ENCODE measurements around the gene ENTHD1. TPM values are rescaled to one million over a fixed set of nuclear protein-coding genes. Genes with fewer than 3 reads are reported as not detected.

The ENTHD1 gene
- total RNA-seq, 4 donors from 2014 or later, result 0.42 to 3.3 (median 1.8) TPM

DNA sequence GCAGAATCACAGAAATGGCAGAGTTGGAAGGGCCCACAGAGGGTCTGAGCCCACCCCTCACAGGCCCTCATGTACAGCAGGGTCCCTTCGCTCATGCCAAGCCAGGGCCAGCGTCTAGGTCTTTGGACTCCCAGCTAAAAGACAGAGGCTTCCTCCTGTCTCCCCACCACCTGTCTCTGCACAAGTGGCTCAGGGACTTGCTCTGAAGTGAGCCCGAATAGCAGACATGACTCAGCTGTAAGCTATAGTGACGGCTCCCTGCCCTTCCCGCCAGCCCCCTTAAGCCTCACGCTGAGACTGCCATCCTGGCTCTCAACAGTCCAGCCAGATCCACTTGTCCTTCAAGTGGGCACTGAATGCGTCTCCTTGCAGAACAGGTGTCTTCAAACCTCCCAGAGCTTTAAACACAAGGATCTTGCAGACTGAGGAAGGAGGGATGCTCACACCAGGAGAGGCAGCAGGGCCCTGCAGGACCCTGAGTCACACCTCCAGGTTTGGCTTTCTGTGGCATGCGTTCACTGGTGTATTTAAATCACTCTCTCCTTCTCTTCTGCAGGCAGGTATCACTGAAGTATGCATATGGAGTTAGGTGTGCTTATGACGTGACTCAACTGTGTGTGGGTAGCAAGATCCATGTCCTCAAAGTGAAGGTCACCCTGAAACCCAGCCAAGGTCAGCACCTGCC lies 168.1 kb downstream of the ENTHD1 start:
- Histone ChIP-seq H3K4me1 (peaks cover 0 to 6% (median 0%) of the 10 kb centered on the region in 4 donors), H3K4me3 (no peak overlapping the region), H3K9me3 (no peaks in the 10 kb centered on the region), H3K27ac (no peak overlapping the region), H3K27me3 (no peaks in the 10 kb centered on the region), H3K36me3 (no peaks in the 10 kb centered on the region)
- no peak for TF ChIP-seq EP300 (IDR thresholded peaks at IDR 0.05)
- TF ChIP-seq, protein P1, sequence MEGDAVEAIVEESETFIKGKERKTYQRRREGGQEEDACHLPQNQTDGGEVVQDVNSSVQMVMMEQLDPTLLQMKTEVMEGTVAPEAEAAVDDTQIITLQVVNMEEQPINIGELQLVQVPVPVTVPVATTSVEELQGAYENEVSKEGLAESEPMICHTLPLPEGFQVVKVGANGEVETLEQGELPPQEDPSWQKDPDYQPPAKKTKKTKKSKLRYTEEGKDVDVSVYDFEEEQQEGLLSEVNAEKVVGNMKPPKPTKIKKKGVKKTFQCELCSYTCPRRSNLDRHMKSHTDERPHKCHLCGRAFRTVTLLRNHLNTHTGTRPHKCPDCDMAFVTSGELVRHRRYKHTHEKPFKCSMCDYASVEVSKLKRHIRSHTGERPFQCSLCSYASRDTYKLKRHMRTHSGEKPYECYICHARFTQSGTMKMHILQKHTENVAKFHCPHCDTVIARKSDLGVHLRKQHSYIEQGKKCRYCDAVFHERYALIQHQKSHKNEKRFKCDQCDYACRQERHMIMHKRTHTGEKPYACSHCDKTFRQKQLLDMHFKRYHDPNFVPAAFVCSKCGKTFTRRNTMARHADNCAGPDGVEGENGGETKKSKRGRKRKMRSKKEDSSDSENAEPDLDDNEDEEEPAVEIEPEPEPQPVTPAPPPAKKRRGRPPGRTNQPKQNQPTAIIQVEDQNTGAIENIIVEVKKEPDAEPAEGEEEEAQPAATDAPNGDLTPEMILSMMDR (IDR thresholded peaks at IDR 0.05), result no peak
- no peak for TF ChIP-seq POLR2A (IDR thresholded peaks at IDR 0.05)
- DNase-seq (ENCODE audit: low spot score in 2 of 2), result no peak
- WGBS, 2 donors, result 88 to 91% methylated on average over 9 of the region's 9 CpGs

DNA sequence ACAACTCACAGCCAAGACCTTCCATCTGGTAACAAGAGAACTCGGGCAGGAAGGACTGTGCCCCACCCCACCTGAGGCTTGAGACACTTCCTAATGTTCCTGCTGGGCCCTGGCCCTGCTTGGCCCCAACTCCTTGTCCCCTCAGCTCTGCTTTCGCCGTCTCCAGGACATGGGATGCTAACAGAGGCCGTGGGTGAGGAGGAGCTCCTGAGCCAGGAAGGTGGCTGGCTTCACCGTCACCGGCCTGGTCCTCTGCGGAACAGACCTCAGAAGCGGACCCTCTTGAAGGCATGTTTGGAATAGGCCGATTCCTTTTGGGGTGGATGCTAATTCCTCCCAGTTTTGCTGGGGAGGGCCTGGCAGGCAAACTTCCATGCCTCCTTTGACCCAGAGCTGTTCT lies 168.7 kb downstream of the ENTHD1 start:
- H3K27ac ChIP-seq, result no peak overlapping the region
- H3K36me3 ChIP-seq, result no peaks in the 10 kb centered on the region
- H3K4me3 ChIP-seq, result no peak overlapping the region
- DNase-seq (ENCODE audit: low spot score in 2 of 2), result no peak
- H3K9me3 ChIP-seq, result no peaks in the 10 kb centered on the region
- TF ChIP-seq EP300 (IDR thresholded peaks at IDR 0.05), result no peak
- TF ChIP-seq, protein P1 (IDR thresholded peaks at IDR 0.05), result no peak
- TF ChIP-seq POLR2A (IDR thresholded peaks at IDR 0.05), result no peak
- no peaks in the 10 kb centered on the region for H3K27me3 ChIP-seq
- WGBS, 2 donors, result 78 to 92% methylated on average over 4 to 8 of the region's 9 CpGs
- peaks cover 0 to 6% (median 0%) of the 10 kb centered on the region in 4 donors for H3K4me1 ChIP-seq

DNA sequence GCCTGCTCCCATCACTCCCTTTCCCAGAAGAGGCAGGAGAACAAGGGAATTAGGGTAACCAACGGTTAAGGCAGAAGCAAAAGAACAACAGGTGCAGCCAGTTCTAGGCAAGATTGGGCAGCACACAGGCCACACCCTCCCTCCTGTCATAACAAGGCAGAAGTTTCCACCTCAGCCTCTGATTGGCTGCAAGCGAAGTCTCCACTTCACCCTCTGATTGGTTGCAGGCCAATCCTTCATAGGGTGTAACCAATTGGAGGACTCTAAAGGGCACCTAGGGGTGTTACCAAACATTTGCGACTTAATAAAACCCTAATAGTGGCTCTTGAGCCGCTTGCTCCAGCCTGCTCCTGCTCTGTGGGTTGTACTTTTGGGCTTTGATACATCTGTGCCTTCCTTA lies 169.2 kb downstream of the ENTHD1 start:
- H3K27ac ChIP-seq, result no peak overlapping the region
- WGBS, 2 donors, result 80 to 93% methylated on average over 4 of the region's 4 CpGs
- no peak overlapping the region for H3K4me3 ChIP-seq
- no peaks in the 10 kb centered on the region for H3K9me3 ChIP-seq
- no peaks in the 10 kb centered on the region for H3K36me3 ChIP-seq
- peaks cover 0 to 6% (median 0%) of the 10 kb centered on the region in 4 donors for H3K4me1 ChIP-seq
- no peaks in the 10 kb centered on the region for H3K27me3 ChIP-seq
- no peak for DNase-seq (ENCODE audit: low spot score in 2 of 2)
- no peak for TF ChIP-seq POLR2A (IDR thresholded peaks at IDR 0.05)
- TF ChIP-seq, protein P1 (IDR thresholded peaks at IDR 0.05), result no peak
- no peak for TF ChIP-seq EP300 (IDR thresholded peaks at IDR 0.05)

DNA sequence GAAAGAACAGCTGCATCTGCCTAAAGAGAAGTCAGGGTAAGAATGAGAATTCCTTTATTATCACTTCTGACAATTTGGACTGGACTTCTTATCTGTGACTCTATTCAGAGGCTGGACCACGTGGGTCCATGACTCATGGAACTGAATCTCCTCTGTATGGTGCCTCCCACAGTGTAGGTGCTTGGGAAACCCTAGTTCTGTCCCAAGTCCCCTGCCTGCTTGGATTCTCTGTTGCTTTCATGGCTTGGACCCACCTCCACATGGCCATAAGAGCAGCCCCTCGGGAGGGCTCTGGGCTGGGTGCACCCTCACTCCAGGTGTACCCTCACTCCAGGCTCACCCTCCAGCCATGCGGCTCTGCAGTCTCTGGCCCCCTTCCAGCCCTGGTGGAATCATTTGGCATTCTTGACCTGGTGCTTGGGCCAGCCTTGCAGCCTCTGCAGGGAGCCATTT lies 169.6 kb downstream of the ENTHD1 start:
- WGBS, 2 donors, result 74 to 83% methylated on average over 3 of the region's 3 CpGs

DNA sequence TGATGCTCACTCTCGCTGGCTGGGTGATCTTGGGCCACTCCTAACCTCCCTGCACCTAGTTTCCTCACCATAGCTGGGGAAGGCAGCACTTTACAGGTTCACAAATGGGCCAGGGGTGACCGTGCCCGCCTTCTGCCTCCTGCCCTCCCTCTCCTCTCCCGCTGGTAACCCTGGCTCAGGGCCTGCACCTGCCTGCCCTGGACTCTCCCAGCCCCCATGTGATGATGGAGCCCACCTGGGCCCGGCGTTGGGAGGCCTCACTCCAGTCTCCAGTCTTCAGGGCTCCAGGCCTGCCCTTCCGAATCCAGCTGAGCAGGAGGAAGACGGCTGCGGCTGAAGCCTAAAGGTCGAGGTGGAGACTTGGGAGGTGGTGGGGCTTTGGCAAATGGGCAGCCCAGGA lies 170.1 kb downstream of the ENTHD1 start:
- DNase-seq (ENCODE audit: low spot score in 2 of 2), result no peak
- no peaks in the 10 kb centered on the region for H3K36me3 ChIP-seq
- 93% methylated on average over 10 of the region's 10 CpGs for WGBS, 2 donors
- H3K4me3 ChIP-seq, result no peak overlapping the region
- TF ChIP-seq POLR2A (IDR thresholded peaks at IDR 0.05) (no peak), EP300 (IDR thresholded peaks at IDR 0.05) (no peak)
- TF ChIP-seq, protein P1 (IDR thresholded peaks at IDR 0.05), result no peak
- H3K9me3 ChIP-seq, result no peaks in the 10 kb centered on the region
- no peak overlapping the region for H3K27ac ChIP-seq
- no peaks in the 10 kb centered on the region for H3K27me3 ChIP-seq
- peaks cover 0 to 6% (median 0%) of the 10 kb centered on the region in 4 donors for H3K4me1 ChIP-seq

More for the DNA sequence above, 169.6 kb downstream of the ENTHD1 start:
- TF ChIP-seq EP300 (IDR thresholded peaks at IDR 0.05), result no peak
- no peak for TF ChIP-seq POLR2A (IDR thresholded peaks at IDR 0.05)
- TF ChIP-seq, protein P1 (IDR thresholded peaks at IDR 0.05), result no peak
- Histone ChIP-seq H3K36me3 (no peaks in the 10 kb centered on the region), H3K9me3 (no peaks in the 10 kb centered on the region), H3K4me1 (peaks cover 0 to 6% (median 0%) of the 10 kb centered on the region in 4 donors), H3K27me3 (no peaks in the 10 kb centered on the region), H3K27ac (no peak overlapping the region), H3K4me3 (no peak overlapping the region)
- no peak for DNase-seq (ENCODE audit: low spot score in 2 of 2)

Measured in tibial nerve (tissue), 4 donors.